Coronary artery (tissue), 2 donors: ENCODE results near the gene PLEKHA7.
A peak's percentile ranks its signal among the peaks of the same experiment; 100 is the strongest.

ENCODE experiments used
- DNase-seq: peaks from one replicate; pipeline ENCODE4 v3.0.0-alpha.2; 2017; ENCODE audit warnings: low spot score
- H3K27ac ChIP-seq, 2 donors: fragments of 200-600 bp; sonication (generic); one replicate each; pipeline ENCODE4 v1.5.1; 2016 to 2019
- H3K4me3 ChIP-seq: fragments of 200-600 bp; sonication (generic); 2 replicates; pipeline ENCODE4 v1.5.1; 2016; ENCODE audit warnings: mild to moderate bottlenecking, moderate library complexity
- CTCF ChIP-seq: fragments of 200-600 bp; sonication (generic); IDR thresholded peaks from one replicate; pipeline ENCODE4 v1.5.1; 2019; ENCODE audit warnings: antibody characterized with exemption

PLEKHA7 gene

GRCh38 chr11:17013548-17014320, 480 bp downstream of the PLEKHA7 start:
- peak overlapping the region; percentile 33 to 78 for H3K27ac ChIP-seq
- DNase-seq, result no peak
- TF ChIP-seq CTCF, result no peak
- H3K4me3 ChIP-seq, result peak overlapping the region; percentile 88

GRCh38 chr11:17012712-17013547, 1.3 kb downstream of the PLEKHA7 start:
- Histone ChIP-seq H3K27ac (peak overlapping the region; percentile 33 to 78), H3K4me3 (peak overlapping the region; percentile 88)
- DNase-seq, result peak; percentile 78
- no peak for TF ChIP-seq CTCF

GRCh38 chr11:17012179-17012578, 2.0 kb downstream of the PLEKHA7 start:
- no peak overlapping the region for H3K4me3 ChIP-seq
- DNase-seq, result no peak
- H3K27ac ChIP-seq, result no peak overlapping the region
- TF ChIP-seq CTCF, result no peak

GRCh38 chr11:17010851-17011420, 3.3 kb downstream of the PLEKHA7 start:
- no peak for DNase-seq
- H3K4me3 ChIP-seq, result no peak overlapping the region
- H3K27ac ChIP-seq, result no peak overlapping the region
- TF ChIP-seq CTCF, result no peak

- DNase-seq, result no peak
- Histone ChIP-seq H3K27ac (no peak overlapping the region), H3K4me3 (no peak overlapping the region)
- TF ChIP-seq CTCF, result no peak
Observed at GRCh38 chr11:17008099-17008498, 6.1 kb downstream of the PLEKHA7 start.

GRCh38 chr11:17005646-17006045, 8.6 kb downstream of the PLEKHA7 start:
- TF ChIP-seq CTCF, result no peak
- DNase-seq, result no peak
- Histone ChIP-seq H3K4me3 (no peak overlapping the region), H3K27ac (no peak overlapping the region)
